H9 (cell line): ENCODE data around the gene DNAJC17. TPM values are rescaled to one million over a fixed set of nuclear protein-coding genes. Genes with fewer than 3 reads are reported as not detected.
A peak's percentile ranks its signal among the peaks of the same experiment; 100 is the strongest.

Experiments
- DNase-seq: peaks from one replicate; pipeline ENCODE4 v3.0.0-alpha.2; 2017
- H2AFZ ChIP-seq: one replicate; pipeline ENCODE4 v1.6.1; 2013; ENCODE audit warnings: mild to moderate bottlenecking, low read length, control low read depth, moderate library complexity
- H2AK5ac ChIP-seq: 2 replicates; pipeline ENCODE4 v1.6.1; 2013; ENCODE audit warnings: low read length, control low read depth, mixed read lengths; ENCODE audit not compliant: insufficient read length
- H2BK120ac ChIP-seq: one replicate; pipeline ENCODE4 v1.6.1; 2013; ENCODE audit warnings: low read depth, mild to moderate bottlenecking, low read length, control low read depth, inconsistent platforms; ENCODE audit not compliant: poor library complexity, severe bottlenecking
- H2BK12ac ChIP-seq: 2 replicates; pipeline ENCODE4 v1.6.1; 2013; ENCODE audit warnings: low read length, control low read depth, mixed read lengths, low read depth; ENCODE audit not compliant: insufficient read length
- H2BK15ac ChIP-seq: 2 replicates; pipeline ENCODE4 v1.6.1; 2013; ENCODE audit warnings: low read depth, low read length, control low read depth
- H2BK20ac ChIP-seq: one replicate; pipeline ENCODE4 v1.6.1; 2013; ENCODE audit warnings: low read depth, mild to moderate bottlenecking, low read length, control low read depth, inconsistent platforms; ENCODE audit not compliant: poor library complexity, severe bottlenecking
- H2BK5ac ChIP-seq: 2 replicates; pipeline ENCODE4 v1.6.1; 2013; ENCODE audit warnings: low read length, control low read depth, mixed read lengths; ENCODE audit not compliant: insufficient read length
- H3K14ac ChIP-seq: 2 replicates; pipeline ENCODE4 v1.6.1; 2013; ENCODE audit warnings: low read length, control low read depth; ENCODE audit not compliant: insufficient read depth
- H3K18ac ChIP-seq: 2 replicates; pipeline ENCODE4 v1.6.1; 2013; ENCODE audit warnings: low read depth, mild to moderate bottlenecking, mixed read lengths, low read length, control low read depth; ENCODE audit not compliant: insufficient read length
- H3K23ac ChIP-seq: 2 replicates; pipeline ENCODE4 v1.6.1; 2013; ENCODE audit warnings: low read length, control low read depth, mixed read lengths, low read depth; ENCODE audit not compliant: insufficient read length
- H3K23me2 ChIP-seq: 2 replicates; pipeline ENCODE4 v1.6.1; 2013; ENCODE audit warnings: low read depth, mild to moderate bottlenecking, mixed read lengths, low read length, control low read depth; ENCODE audit not compliant: insufficient read length, poor library complexity, severe bottlenecking
- H3K27ac ChIP-seq: 2 replicates; pipeline ENCODE4 v1.5.1; 2013; ENCODE audit warnings: low read length, control low read depth, mixed read lengths, low read depth; ENCODE audit not compliant: insufficient read length
- H3K27me3 ChIP-seq: 2 replicates; pipeline ENCODE4 v1.6.1; 2013; ENCODE audit warnings: low read length, control low read depth, inconsistent platforms; ENCODE audit not compliant: insufficient read depth
- H3K4ac ChIP-seq: 2 replicates; pipeline ENCODE4 v1.6.1; 2013; ENCODE audit warnings: low read depth, mild to moderate bottlenecking, control low read depth, inconsistent platforms, low read length, moderate library complexity
- H3K4me1 ChIP-seq: 2 replicates; pipeline ENCODE4 v1.6.1; 2013; ENCODE audit warnings: low read length, control low read depth, inconsistent platforms; ENCODE audit not compliant: insufficient read depth
- H3K4me2 ChIP-seq: 2 replicates; pipeline ENCODE4 v1.6.1; 2013; ENCODE audit warnings: low read length, control low read depth, mixed read lengths; ENCODE audit not compliant: insufficient read length, insufficient read depth
- H3K56ac ChIP-seq: 2 replicates; pipeline ENCODE4 v1.6.1; 2013; ENCODE audit warnings: low read depth, mild to moderate bottlenecking, mixed read lengths, low read length, control low read depth; ENCODE audit not compliant: insufficient read length
- H3K79me1 ChIP-seq: 2 replicates; pipeline ENCODE4 v1.6.1; 2013; ENCODE audit warnings: low read depth, mild to moderate bottlenecking, moderate library complexity, low read length, control low read depth, inconsistent platforms; ENCODE audit not compliant: insufficient read depth, poor library complexity, severe bottlenecking
- H3K79me2 ChIP-seq: 2 replicates; pipeline ENCODE4 v1.6.1; 2013; ENCODE audit warnings: low read length, control low read depth, inconsistent platforms; ENCODE audit not compliant: insufficient read depth
- H3K9ac ChIP-seq: 2 replicates; pipeline ENCODE4 v1.6.1; 2013; ENCODE audit warnings: low read length, control low read depth, mixed read lengths; ENCODE audit not compliant: insufficient read length; ENCODE audit errors: extremely low read depth
- H3K9me3 ChIP-seq: one replicate; pipeline ENCODE4 v1.6.1; 2013; ENCODE audit warnings: low read depth, low read length, inconsistent platforms; ENCODE audit not compliant: control insufficient read depth
- H3T11ph ChIP-seq: one replicate; pipeline ENCODE4 v1.6.1; 2013; ENCODE audit warnings: mild to moderate bottlenecking, low read length, control low read depth, inconsistent platforms
- H4K20me1 ChIP-seq: one replicate; pipeline ENCODE4 v1.6.1; 2013; ENCODE audit not compliant: control insufficient read depth, insufficient read length, insufficient read depth
- H4K5ac ChIP-seq: 2 replicates; pipeline ENCODE4 v1.6.1; 2013; ENCODE audit warnings: low read depth, mild to moderate bottlenecking, mixed read lengths, low read length, control low read depth; ENCODE audit not compliant: insufficient read length
- H4K8ac ChIP-seq: replicated peaks from 2 replicates; pipeline ENCODE4 v1.6.1; 2013; ENCODE audit warnings: low read length, control low read depth, mixed read lengths, low read depth; ENCODE audit not compliant: insufficient read length
- H4K91ac ChIP-seq: 2 replicates; pipeline ENCODE4 v1.6.1; 2013; ENCODE audit warnings: low read depth, mild to moderate bottlenecking, moderate library complexity, mixed read lengths, low read length, control low read depth; ENCODE audit not compliant: insufficient read length
- H3K27ac Mint-ChIP-seq, 3 experiments: 2 replicates in 2 of 3; 3 replicates in 1 of 3; pipeline ENCODE4 v1.8.0; 2020 to 2021; ENCODE audit warnings: mixed read lengths in 3 of 3, mild to moderate bottlenecking in 1 of 3, moderate library complexity in 1 of 3
- H3K27me3 Mint-ChIP-seq: 2 replicates; pipeline ENCODE4 v1.8.0; 2021; ENCODE audit warnings: low read depth, mild to moderate bottlenecking, moderate library complexity, mixed read lengths
- H3K36me3 Mint-ChIP-seq, 3 experiments: 2 replicates in 2 of 3; 3 replicates in 1 of 3; pipeline ENCODE4 v1.8.0; 2020 to 2021; ENCODE audit warnings: low read depth in 3 of 3, mixed read lengths in 3 of 3; ENCODE audit not compliant: insufficient read depth in 1 of 3
- H3K4me1 Mint-ChIP-seq, 2 experiments: 2 replicates each; pipeline ENCODE4 v1.8.0; 2020; ENCODE audit warnings: mixed read lengths in 2 of 2
- H3K4me3 Mint-ChIP-seq, 2 experiments: 2 replicates in 1 of 2; 3 replicates in 1 of 2; pipeline ENCODE4 v1.8.0; 2020 to 2021; ENCODE audit warnings: mild to moderate bottlenecking in 2 of 2, mixed read lengths in 2 of 2, moderate library complexity in 1 of 2
- H3K9me3 Mint-ChIP-seq, 2 experiments: 2 replicates in 1 of 2; 3 replicates in 1 of 2; pipeline ENCODE4 v1.8.0; 2020; ENCODE audit warnings: mild to moderate bottlenecking in 2 of 2, mixed read lengths in 2 of 2, moderate library complexity in 1 of 2
- CTCF ChIP-seq: fragments of 200-600 bp; sonication (generic); conservative IDR thresholded peaks from 3 replicates; pipeline ENCODE4 v1.8.0; 2021; ENCODE audit warnings: antibody characterized with exemption, mild to moderate bottlenecking
- WGBS: extraction: QIAGEN DNeasy Blood & Tissue Kit; methylation state at CpG from one replicate; pipeline ENCODE4 v1.1.7; 2013; ENCODE audit warnings: missing lambda C conversion rate, low lambda C conversion rate, mixed read lengths; ENCODE audit not compliant: insufficient read length; ENCODE audit errors: extremely low coverage; 5-methylcytosine and 5-hydroxymethylcytosine counted together
- total RNA-seq: library from RNA; stranded (reverse); gene quantifications from 2 replicates; pipeline ENCODE4 v1.2.1, GENCODE V29; 2021

The DNAJC17 gene
- total RNA-seq, 1 experiment from 2014 or later, result 38.3 TPM

GRCh38 chr15:40766906-40767837 is 40.1 kb downstream of the DNAJC17 start:
- no peaks in the 10 kb centered on the region for H3K9me3 Mint-ChIP-seq
- DNase-seq, result peak; percentile 54
- H3K23ac ChIP-seq, result no peak overlapping the region
- H3K79me2 ChIP-seq, result no peaks in the 10 kb centered on the region
- peaks cover 9% of the 10 kb centered on the region for H3K27me3 Mint-ChIP-seq
- H4K5ac ChIP-seq, result no peak overlapping the region
- no peak overlapping the region for H3K56ac ChIP-seq
- no peak overlapping the region for H4K8ac ChIP-seq
- no peak overlapping the region for H4K91ac ChIP-seq
- H3K9ac ChIP-seq, result no peak overlapping the region
- no peak overlapping the region for H3K14ac ChIP-seq
- H3K36me3 Mint-ChIP-seq, result peaks cover 0 to 9% (median 0%) of the 10 kb centered on the region in 3 experiments; a peak in 6 of 7 replicates
- no peak overlapping the region for H2BK20ac ChIP-seq
- peaks cover 4% of the 10 kb centered on the region; the same call in 1 of the 2 replicates for H3K4me1 ChIP-seq
- H3K27ac ChIP-seq, result no peak overlapping the region
- H2AK5ac ChIP-seq, result no peak overlapping the region
- H2BK15ac ChIP-seq, result no peak overlapping the region
- no peak overlapping the region for H2BK12ac ChIP-seq
- H2AFZ ChIP-seq, result no peak overlapping the region
- H3K4ac ChIP-seq, result no peak overlapping the region
- no peaks in the 10 kb centered on the region for H3K79me1 ChIP-seq
- no peak overlapping the region for H3T11ph ChIP-seq
- H2BK5ac ChIP-seq, result no peak overlapping the region
- no peaks in the 10 kb centered on the region for H3K27me3 ChIP-seq
- WGBS, result no CpG with 5 or more reads among the region's 32 CpGs
- TF ChIP-seq CTCF, result no peak
- H3K4me1 Mint-ChIP-seq, result peaks cover 29 to 31% of the 10 kb centered on the region in 2 experiments
- no peaks in the 10 kb centered on the region for H3K9me3 ChIP-seq
- H4K20me1 ChIP-seq, result no peaks in the 10 kb centered on the region
- no peak overlapping the region for H3K4me2 ChIP-seq
- H3K18ac ChIP-seq, result no peak overlapping the region
- H3K4me3 Mint-ChIP-seq, result no peak overlapping the region
- H3K27ac Mint-ChIP-seq, result no peak overlapping the region
- no peak overlapping the region for H2BK120ac ChIP-seq
- no peaks in the 10 kb centered on the region for H3K23me2 ChIP-seq
